DOHH2 (cell line): ENCODE results near the gene SYT13.

Source experiments
- H3F3A ChIP-seq: fragments of 200-600 bp; sonication (generic), shearing (Covaris generic); 2 replicates; pipeline ENCODE4 v1.6.0; 2016; ENCODE audit warnings: antibody characterized with exemption, mild to moderate bottlenecking; ENCODE audit not compliant: control insufficient read depth, insufficient read depth
- H3K27ac ChIP-seq: fragments of 200-600 bp; sonication (generic); 2 replicates; pipeline ENCODE4 v1.5.1; 2014; ENCODE audit warnings: low read depth, mild to moderate bottlenecking, low read length, moderate library complexity
- H3K27me3 ChIP-seq: fragments of 200-600 bp; sonication (generic); 2 replicates; pipeline ENCODE4 v1.6.1; 2014; ENCODE audit warnings: mild to moderate bottlenecking, low read length, mixed read lengths; ENCODE audit not compliant: control insufficient read depth
- H3K36me3 ChIP-seq: fragments of 200-600 bp; sonication (generic); 2 replicates; pipeline ENCODE4 v1.6.1; 2014; ENCODE audit warnings: mild to moderate bottlenecking, low read length, moderate library complexity, mixed read lengths; ENCODE audit not compliant: control insufficient read depth
- H3K4me1 ChIP-seq: fragments of 200-600 bp; sonication (generic); 2 replicates; pipeline ENCODE4 v1.6.1; 2014; ENCODE audit warnings: mild to moderate bottlenecking, low read length, mixed read lengths; ENCODE audit not compliant: control insufficient read depth
- H3K4me2 ChIP-seq: fragments of 200-600 bp; sonication (generic); 2 replicates; pipeline ENCODE4 v1.6.0; 2014; ENCODE audit warnings: mild to moderate bottlenecking, low read length, moderate library complexity
- H3K4me3 ChIP-seq: fragments of 200-600 bp; sonication (generic); 2 replicates; pipeline ENCODE4 v1.5.1; 2014; ENCODE audit warnings: mild to moderate bottlenecking, low read length, mixed read lengths
- H3K79me2 ChIP-seq: fragments of 200-600 bp; sonication (generic); 2 replicates; pipeline ENCODE4 v1.6.1; 2014; ENCODE audit warnings: mild to moderate bottlenecking, low read length, mixed read lengths; ENCODE audit not compliant: control insufficient read depth
- H3K9me2 ChIP-seq: fragments of 200-600 bp; sonication (generic); replicated peaks from 2 replicates; pipeline ENCODE4 v1.6.1; 2014; ENCODE audit warnings: mild to moderate bottlenecking, low read length, mixed read lengths; ENCODE audit not compliant: control insufficient read depth
- H3K9me3 ChIP-seq: fragments of 200-600 bp; sonication (generic); 2 replicates; pipeline ENCODE4 v1.6.1; 2014; ENCODE audit warnings: antibody characterized with exemption, low read length, mixed read lengths; ENCODE audit not compliant: control insufficient read depth, insufficient read depth
- H4K20me1 ChIP-seq: fragments of 200-600 bp; sonication (generic); 2 replicates; pipeline ENCODE4 v1.6.0; 2014; ENCODE audit warnings: low read depth, mild to moderate bottlenecking, antibody characterized with exemption, low read length, moderate library complexity; ENCODE audit not compliant: control insufficient read depth, insufficient read depth
- CTCF ChIP-seq: fragments of 200-600 bp; sonication (generic); IDR thresholded peaks from one replicate; pipeline ENCODE4 v1.5.1; 2014; ENCODE audit warnings: antibody characterized with exemption, mild to moderate bottlenecking, low read depth, low read length; ENCODE audit not compliant: poor library complexity, severe bottlenecking
- EZH2phosphoT487 ChIP-seq: fragments of 200-600 bp; sonication (generic); IDR thresholded peaks from 2 replicates; pipeline ENCODE4 v1.6.1; 2017; ENCODE audit warnings: borderline replicate concordance, mild to moderate bottlenecking, antibody characterized with exemption, low read length, moderate library complexity, mixed read lengths

The SYT13 gene

GRCh38 chr11:45331839-45332238 lies 45.7 kb upstream of the SYT13 start:
- H3K27me3 ChIP-seq: peaks cover 6% of the 10 kb centered on the region; the same call in 1 of the 2 replicates
- peaks cover 8% of the 10 kb centered on the region for H3K9me3 ChIP-seq
- no peaks in the 10 kb centered on the region for H3K36me3 ChIP-seq
- no peaks in the 10 kb centered on the region for H4K20me1 ChIP-seq
- H3K4me3 ChIP-seq: no peak overlapping the region
- H3F3A ChIP-seq: no peaks in the 10 kb centered on the region
- no peak overlapping the region for H3K4me2 ChIP-seq
- H3K27ac ChIP-seq: no peak overlapping the region
- H3K79me2 ChIP-seq: no peaks in the 10 kb centered on the region
- H3K9me2 ChIP-seq: no peaks in the 10 kb centered on the region
- H3K4me1 ChIP-seq: peaks cover 30% of the 10 kb centered on the region
- TF ChIP-seq EZH2phosphoT487: no peak
- TF ChIP-seq CTCF: no peak

- Histone ChIP-seq H3K9me3 (peaks cover 11% of the 10 kb centered on the region), H3K36me3 (no peaks in the 10 kb centered on the region), H4K20me1 (no peaks in the 10 kb centered on the region), H3K27ac (no peak overlapping the region), H3K9me2 (no peaks in the 10 kb centered on the region), H3K79me2 (no peaks in the 10 kb centered on the region), H3K4me1 (peaks cover 13% of the 10 kb centered on the region), H3K4me3 (no peak overlapping the region), H3K4me2 (no peak overlapping the region), H3F3A (no peaks in the 10 kb centered on the region), H3K27me3 (peaks cover 14% of the 10 kb centered on the region)
- TF ChIP-seq CTCF (no peak), EZH2phosphoT487 (no peak)
These were observed 42.6 kb upstream of the SYT13 start for GRCh38 chr11:45328726-45329125.

- Histone ChIP-seq H4K20me1 (no peaks in the 10 kb centered on the region), H3K9me2 (no peaks in the 10 kb centered on the region), H3K27me3 (peaks cover 16% of the 10 kb centered on the region), H3K9me3 (peaks cover 11% of the 10 kb centered on the region), H3K79me2 (no peaks in the 10 kb centered on the region), H3K4me1 (no peaks in the 10 kb centered on the region), H3K27ac (no peak overlapping the region), H3F3A (no peaks in the 10 kb centered on the region), H3K4me3 (no peak overlapping the region), H3K4me2 (no peak overlapping the region), H3K36me3 (no peaks in the 10 kb centered on the region)
- TF ChIP-seq EZH2phosphoT487 (no peak), CTCF (no peak)
These were observed 38.3 kb upstream of the SYT13 start for GRCh38 chr11:45324459-45324858.
